ENCODE measurements around the gene DAGLB. TPM values are rescaled to one million over a fixed set of nuclear protein-coding genes. Genes with fewer than 3 reads are reported as not detected.

DAGLB gene
- polyA plus RNA-seq, 1 donor (not counting 4 experiments of a cell fraction or from before 2014, with no cell fraction given): 15.5 TPM

DNA sequence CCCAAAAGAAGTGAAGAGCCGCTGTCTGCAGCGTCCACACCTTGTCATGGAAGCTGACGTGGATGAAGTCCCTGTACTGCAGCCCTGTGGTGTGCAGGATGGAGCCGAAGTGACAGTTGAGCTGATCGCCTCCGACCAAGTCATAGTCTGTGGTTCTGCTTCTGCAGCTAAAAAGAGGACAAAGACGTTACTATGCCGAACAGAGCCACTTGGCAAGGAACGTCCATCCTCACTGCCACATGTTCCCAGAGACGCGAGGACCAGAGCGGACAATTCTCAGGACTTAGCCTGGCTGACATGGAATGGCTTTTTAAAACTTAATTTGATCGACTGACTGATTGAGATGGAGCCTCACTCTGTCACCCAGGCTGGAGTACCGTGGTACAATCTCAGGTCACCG lies 21.8 kb downstream of the DAGLB start:
- Histone ChIP-seq H3K4me1 (ENCODE audit: control insufficient read depth, extremely low read depth, insufficient read depth, low read length) (peaks cover 14% of the 10 kb centered on the region), H3K27me3 (ENCODE audit: control insufficient read depth, extremely low read depth, insufficient read depth, low read length) (no peaks in the 10 kb centered on the region), H3K36me3 (ENCODE audit: control insufficient read depth in 2 of 2, extremely low read depth in 1 of 2, insufficient read depth in 2 of 2, low read length in 2 of 2) (peaks cover 15 to 26% of the 10 kb centered on the region in 2 experiments), H3K9ac (ENCODE audit: control insufficient read depth, extremely low read depth, insufficient read depth, low read length) (no peak overlapping the region), H3K9me1 (ENCODE audit: control insufficient read depth, extremely low read depth, insufficient read depth, low read length) (no peaks in the 10 kb centered on the region), H2AFZ (ENCODE audit: control insufficient read depth, low read length) (no peak overlapping the region), H3K27ac (ENCODE audit: control insufficient read depth, insufficient read depth, low read length) (no peak overlapping the region), H4K20me1 (ENCODE audit: control insufficient read depth, extremely low read depth, insufficient read depth, low read length) (no peaks in the 10 kb centered on the region), H3K79me2 (ENCODE audit: control insufficient read depth, insufficient read depth, low read length) (no peaks in the 10 kb centered on the region), H3K4me3 (ENCODE audit: control insufficient read depth in 2 of 3, extremely low read depth in 1 of 3, insufficient read depth in 2 of 3, low read depth in 1 of 3, low read length in 3 of 3) (no peak overlapping the region), H3K9me3 (ENCODE audit: control insufficient read depth, low read depth, low read length) (no peaks in the 10 kb centered on the region), H3K4me2 (ENCODE audit: control insufficient read depth, extremely low read depth, insufficient read depth, low read depth, low read length) (no peak overlapping the region)
- no peak for FAIRE-seq
- no peak for DNase-seq (ENCODE audit: low read depth, low spot score)
- TF ChIP-seq EZH2 (IDR thresholded peaks at IDR 0.05; ENCODE audit: low read length) (no peak), CTCF (optimal IDR thresholded peaks at IDR 0.05 in 1 of 3, IDR thresholded peaks at IDR 0.05 in 1 of 3, conservative IDR thresholded peaks at IDR 0.05 in 1 of 3; ENCODE audit: extremely low read depth in 1 of 3, insufficient read depth in 2 of 3, low read length in 3 of 3) (no peak)
- dilution Hi-C loops (cut with MboI; ENCODE audit: extremely low pct_ligation_motif_present, low sequenced_read_pairs): no loop called here

DNA sequence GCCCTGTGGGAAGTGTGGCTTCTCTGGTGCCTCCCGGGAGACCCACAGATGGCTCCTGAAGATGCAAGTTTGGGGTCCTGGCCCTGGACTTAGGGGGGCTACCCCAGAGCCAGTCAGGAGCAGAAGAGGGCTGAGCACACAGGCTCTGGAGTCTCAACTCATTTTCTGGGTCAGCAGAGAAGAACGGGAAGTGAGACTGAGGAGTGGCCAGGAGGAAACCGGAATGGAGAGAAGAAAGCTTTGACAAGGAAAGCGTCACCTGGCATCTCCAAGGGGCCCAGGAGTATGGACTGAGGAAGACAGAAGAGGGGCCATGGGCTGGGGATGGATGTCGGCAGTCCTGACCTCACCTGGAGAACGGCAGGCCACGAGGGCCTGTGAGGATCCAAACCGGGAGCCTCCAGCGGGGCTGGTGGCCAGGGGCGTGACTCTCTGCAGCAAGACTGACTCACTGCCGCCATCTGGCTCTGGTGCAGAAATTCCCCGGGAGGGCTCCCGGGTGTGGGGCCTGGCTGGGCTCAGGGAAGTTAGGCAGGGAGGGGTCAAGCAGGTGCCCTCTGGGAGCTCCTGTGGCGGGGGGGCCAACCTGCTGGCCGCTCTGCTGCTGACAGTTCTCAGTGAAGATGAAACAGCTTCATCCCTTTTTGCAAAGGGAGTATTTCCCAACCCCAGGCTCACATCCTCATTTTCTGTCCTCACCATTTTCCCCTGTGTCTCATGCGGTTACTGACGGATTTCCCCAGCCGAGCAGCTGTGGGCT lies 23.6 kb downstream of the DAGLB start:
- FAIRE-seq: no peak
- Histone ChIP-seq H3K79me2 (ENCODE audit: control insufficient read depth, insufficient read depth, low read length) (no peaks in the 10 kb centered on the region), H3K27me3 (ENCODE audit: control insufficient read depth, extremely low read depth, insufficient read depth, low read length) (no peaks in the 10 kb centered on the region), H3K9me1 (ENCODE audit: control insufficient read depth, extremely low read depth, insufficient read depth, low read length) (no peaks in the 10 kb centered on the region), H3K27ac (ENCODE audit: control insufficient read depth, insufficient read depth, low read length) (peak overlapping the region; percentile 58), H2AFZ (ENCODE audit: control insufficient read depth, low read length) (peak overlapping the region; percentile 73), H3K36me3 (ENCODE audit: control insufficient read depth in 2 of 2, extremely low read depth in 1 of 2, insufficient read depth in 2 of 2, low read length in 2 of 2) (peaks cover 14 to 28% of the 10 kb centered on the region in 2 experiments), H3K4me1 (ENCODE audit: control insufficient read depth, extremely low read depth, insufficient read depth, low read length) (peaks cover 11% of the 10 kb centered on the region), H4K20me1 (ENCODE audit: control insufficient read depth, extremely low read depth, insufficient read depth, low read length) (no peaks in the 10 kb centered on the region), H3K4me3 (ENCODE audit: control insufficient read depth in 2 of 3, extremely low read depth in 1 of 3, insufficient read depth in 2 of 3, low read depth in 1 of 3, low read length in 3 of 3) (no peak overlapping the region), H3K4me2 (ENCODE audit: control insufficient read depth, extremely low read depth, insufficient read depth, low read depth, low read length) (peak overlapping the region; percentile 41), H3K9ac (ENCODE audit: control insufficient read depth, extremely low read depth, insufficient read depth, low read length) (peak overlapping the region; percentile 66), H3K9me3 (ENCODE audit: control insufficient read depth, low read depth, low read length) (no peaks in the 10 kb centered on the region)
- dilution Hi-C loops (cut with MboI; ENCODE audit: extremely low pct_ligation_motif_present, low sequenced_read_pairs): no loop called here
- DNase-seq (ENCODE audit: low read depth, low spot score): no peak
- peak; percentile 21 to 69 (median 54) for TF ChIP-seq CTCF (optimal IDR thresholded peaks at IDR 0.05 in 1 of 3, IDR thresholded peaks at IDR 0.05 in 1 of 3, conservative IDR thresholded peaks at IDR 0.05 in 1 of 3; ENCODE audit: extremely low read depth in 1 of 3, insufficient read depth in 2 of 3, low read length in 3 of 3)
- TF ChIP-seq EZH2 (IDR thresholded peaks at IDR 0.05; ENCODE audit: low read length): no peak
